GM21737 (cell line): Measurements from ENCODE around the gene IQGAP2.
"Not testable (repeated sequence)": the region's sequence is repeated elsewhere in the genome, so short reads cannot be mapped to it uniquely, and the experiment has no call there.

Source experiments
- ATAC-seq: cut with Tn5 transposase; IDR thresholded peaks from one replicate; pipeline ENCODE4 v1.9.1; 2021; ENCODE audit warnings: mild to moderate bottlenecking, moderate library complexity; ENCODE audit not compliant: unreplicated experiment

IQGAP2 gene

GRCh38 chr5:76526950-76527583 is 124.0 kb downstream of the IQGAP2 start:
- no peak for ATAC-seq

GRCh38 chr5:76527685-76528161 is 124.6 kb downstream of the IQGAP2 start:
- ATAC-seq, result no peak

- ATAC-seq, result no peak
Observed at GRCh38 chr5:76528547-76529331, 125.7 kb downstream of the IQGAP2 start.

- ATAC-seq, result no peak
Observed at GRCh38 chr5:76529464-76530344, 126.6 kb downstream of the IQGAP2 start.

GRCh38 chr5:76532052-76532451 is 129.0 kb downstream of the IQGAP2 start:
- no peak for ATAC-seq

- no peak for ATAC-seq
Observed at GRCh38 chr5:76532973-76533372, 129.9 kb downstream of the IQGAP2 start.

GRCh38 chr5:76535577-76535976 is 132.5 kb downstream of the IQGAP2 start:
- ATAC-seq, result no peak

- ATAC-seq, result no peak
Observed at GRCh38 chr5:76537073-76537543, 134.0 kb downstream of the IQGAP2 start.

- ATAC-seq, result no peak
Observed at GRCh38 chr5:76542241-76542640, 139.2 kb downstream of the IQGAP2 start.

- ATAC-seq, result no peak
Observed at GRCh38 chr5:76542887-76543690, 140.0 kb downstream of the IQGAP2 start.

GRCh38 chr5:76544268-76544926 is 141.3 kb downstream of the IQGAP2 start:
- peak; percentile 35 for ATAC-seq

- ATAC-seq, result no peak
Observed at GRCh38 chr5:76545184-76545583, 142.1 kb downstream of the IQGAP2 start.

GRCh38 chr5:76546497-76547102 is 143.5 kb downstream of the IQGAP2 start:
- no peak for ATAC-seq

- ATAC-seq, result peak; percentile 56
Observed at GRCh38 chr5:76547242-76547890, 144.3 kb downstream of the IQGAP2 start.

GRCh38 chr5:76547891-76548524 is 144.9 kb downstream of the IQGAP2 start:
- peak; percentile 22 for ATAC-seq

- ATAC-seq, result no peak
Observed at GRCh38 chr5:76548525-76549229, 145.6 kb downstream of the IQGAP2 start.

GRCh38 chr5:76550881-76551280 is 147.8 kb downstream of the IQGAP2 start:
- not testable (repeated sequence) for ATAC-seq

- ATAC-seq, result no peak
Observed at GRCh38 chr5:76552546-76552945, 149.5 kb downstream of the IQGAP2 start.
